Endothelial cell of umbilical vein (primary cell): ENCODE results near the gene IL17F. TPM values are rescaled to one million over a fixed set of nuclear protein-coding genes. Genes with fewer than 3 reads are reported as not detected.

ENCODE experiments used
- BruUV-seq: library from RNA; stranded (reverse); fragments of 400-500 nt; replicated peaks from 2 replicates; lab custom pipeline; 2021; lab: Mats Ljungman, UMichigan
- CTCF ChIA-PET: fragments of 300-600, 350-600 bp; sonication (Branson Sonifier 250); formaldehyde crosslinking; loops from one replicate; lab custom pipeline; 2021; ENCODE audit warnings: antibody characterized with exemption, inconsistent platforms; lab: Charles Lee
- POLR2A ChIA-PET: fragments of 300-600, 350-600 bp; sonication (Branson Sonifier 250); formaldehyde crosslinking; loops from one replicate; lab custom pipeline; 2021; ENCODE audit warnings: antibody characterized with exemption, inconsistent platforms; lab: Charles Lee
- DNase-seq: peaks from one replicate; pipeline ENCODE4 v3.0.0-alpha.2; 2011; ENCODE audit warnings: low read depth, low spot score
- FAIRE-seq: peaks from 2 replicates; lab custom pipeline; 2011; peaks lifted over from hg19 to GRCh38; lab: Jason Lieb, UNC
- H2AFZ ChIP-seq: 2 replicates; pipeline ENCODE4 v1.6.0; 2012; ENCODE audit warnings: low read depth, low read length, control low read depth, inconsistent platforms
- H3K27ac ChIP-seq: 2 replicates; pipeline ENCODE4 v1.5.1; 2011; ENCODE audit warnings: low read depth, mild to moderate bottlenecking, control low read depth, low read length, moderate library complexity; ENCODE audit not compliant: insufficient read depth
- H3K27me3 ChIP-seq, 2 experiments: 2 replicates each; pipeline versions ENCODE4 v1.6.0 to v1.6.1; 2011; ENCODE audit warnings: low read length in 2 of 2, mixed read lengths in 1 of 2; ENCODE audit not compliant: control insufficient read depth in 2 of 2, insufficient read depth in 2 of 2
- H3K36me3 ChIP-seq, 2 experiments: 2 replicates in 1 of 2; 3 replicates in 1 of 2; pipeline ENCODE4 v1.5.1; 2011; ENCODE audit warnings: low read length in 2 of 2, mild to moderate bottlenecking in 1 of 2, moderate library complexity in 1 of 2; ENCODE audit not compliant: control insufficient read depth in 2 of 2, insufficient read depth in 2 of 2; ENCODE audit errors: extremely low read depth in 1 of 2
- H3K4me1 ChIP-seq: 3 replicates; pipeline ENCODE4 v1.5.1; 2011; ENCODE audit warnings: mild to moderate bottlenecking, low read length; ENCODE audit not compliant: control insufficient read depth, insufficient read depth; ENCODE audit errors: extremely low read depth
- H3K4me2 ChIP-seq: 2 replicates; pipeline ENCODE4 v1.6.1; 2011; ENCODE audit warnings: low read length, control low read depth, mixed read lengths; ENCODE audit not compliant: insufficient read depth
- H3K4me3 ChIP-seq, 3 experiments: fragments of 200-600 bp in 1 of 3; sonication (generic), shearing (Covaris generic) in 1 of 3; replicated peaks in 1 of 3; 2 replicates each; pipeline ENCODE4 v1.5.1; 2011 to 2016; ENCODE audit warnings: control low read depth in 3 of 3, low read length in 3 of 3, mild to moderate bottlenecking in 2 of 3, inconsistent platforms in 1 of 3, low read depth in 1 of 3, moderate library complexity in 1 of 3; ENCODE audit not compliant: insufficient read depth in 1 of 3
- H3K79me2 ChIP-seq: 2 replicates; pipeline ENCODE4 v1.6.0; 2012; ENCODE audit warnings: low read length, inconsistent platforms; ENCODE audit not compliant: control insufficient read depth, insufficient read depth
- H3K9ac ChIP-seq: replicated peaks from 2 replicates; pipeline ENCODE3; 2011; ENCODE audit warnings: low read length, control low read depth; ENCODE audit not compliant: insufficient read depth; ENCODE audit errors: extremely low read depth
- H3K9me1 ChIP-seq: replicated peaks from 3 replicates; pipeline ENCODE4 v1.6.0; 2011; ENCODE audit warnings: mild to moderate bottlenecking, low read length; ENCODE audit not compliant: control insufficient read depth, insufficient read depth; ENCODE audit errors: extremely low read depth
- H3K9me3 ChIP-seq: replicated peaks from 2 replicates; pipeline ENCODE4 v1.5.1; 2012; ENCODE audit warnings: low read length, inconsistent platforms; ENCODE audit not compliant: control insufficient read depth, insufficient read depth
- H4K20me1 ChIP-seq: replicated peaks from 2 replicates; pipeline ENCODE3; 2011; ENCODE audit warnings: mild to moderate bottlenecking, low read length; ENCODE audit not compliant: control insufficient read depth, insufficient read depth; ENCODE audit errors: extremely low read depth
- CTCF ChIP-seq, 2 donors: IDR thresholded peaks; 1 replicate in 1 of 2; 2 replicates in 1 of 2; pipeline ENCODE4 v1.5.1; 2011; ENCODE audit warnings: low read length in 2 of 2, mild to moderate bottlenecking in 2 of 2, moderate library complexity in 2 of 2, control low read depth in 1 of 2, inconsistent platforms in 1 of 2, low read depth in 1 of 2; ENCODE audit not compliant: insufficient read depth in 1 of 2; ENCODE audit errors: extremely low read depth in 1 of 2
- EZH2 ChIP-seq: IDR thresholded peaks from 2 replicates; pipeline ENCODE4 v1.6.1; 2012; ENCODE audit warnings: borderline replicate concordance, low read depth, mild to moderate bottlenecking, moderate library complexity, low read length, inconsistent platforms; ENCODE audit not compliant: severe bottlenecking
- FOS ChIP-seq: IDR thresholded peaks from 2 replicates; pipeline ENCODE4 v1.6.1; 2011; ENCODE audit warnings: mild to moderate bottlenecking, low read length, moderate library complexity, borderline replicate concordance; ENCODE audit not compliant: insufficient read depth
- GATA2 ChIP-seq: IDR thresholded peaks from 2 replicates; pipeline ENCODE4 v1.7.0; 2011; ENCODE audit warnings: low read depth, mild to moderate bottlenecking, moderate library complexity, mixed read lengths, low read length; ENCODE audit not compliant: insufficient read length, insufficient read depth
- JUN ChIP-seq: IDR thresholded peaks from 2 replicates; pipeline ENCODE4 v1.6.1; 2011; ENCODE audit warnings: borderline replicate concordance, low read depth; ENCODE audit not compliant: insufficient read length, insufficient read depth
- MAX ChIP-seq: IDR thresholded peaks from 2 replicates; pipeline ENCODE4 v1.6.1; 2011; ENCODE audit not compliant: insufficient read depth, insufficient read length
- MYC ChIP-seq: IDR thresholded peaks from one replicate; pipeline ENCODE4 v1.6.1; 2011; ENCODE audit warnings: mild to moderate bottlenecking, low read depth, low read length
- POLR2A ChIP-seq: IDR thresholded peaks from 2 replicates; pipeline ENCODE4 v1.6.1; 2012; ENCODE audit warnings: low read depth, mild to moderate bottlenecking, control low read depth, low read length
- POLR2AphosphoS5 ChIP-seq: IDR thresholded peaks from 2 replicates; pipeline ENCODE4 v1.6.1; 2012; ENCODE audit warnings: low read depth, mild to moderate bottlenecking, control low read depth, low read length, moderate library complexity; ENCODE audit not compliant: insufficient read depth
- dilution Hi-C: fragments of 300-500 bp; cut with MboI; formaldehyde crosslinking; loops from one replicate; pipeline ENCODE4 v1.15.0; 2019; ENCODE audit warnings: low sequenced_read_pairs; ENCODE audit not compliant: extremely low pct_ligation_motif_present
- intact Hi-C: fragments of 100-400 bp; cut with micrococcal nuclease; formaldehyde crosslinking; loops from one replicate; pipeline ENCODE4 v1.10.0; 2022
- polyA plus RNA-seq, 4 experiments: library from polyadenylated mRNA; depleted of rRNA in 3 of 4; stranded (reverse) in 3 of 4; unstranded in 1 of 4; fragments of >200 nt; gene quantifications; 2 replicates each; pipeline versions ENCODE4 v1.2.1 to v1.2.3, GENCODE V29; 2011 to 2012; ENCODE audit warnings: missing spikeins in 1 of 4
- total RNA-seq: library from RNA; stranded (reverse); gene quantifications from 2 replicates; pipeline ENCODE4 v1.2.3, GENCODE V29; 2021

Gene IL17F
- total and polyA plus RNA-seq, 2 donors (not counting 3 experiments of a cell fraction or from before 2014, with no cell fraction given), result not detected

GRCh38 chr6:52288216-52288615 is 43.9 kb upstream of the IL17F start:
- no peak for TF ChIP-seq POLR2A
- TF ChIP-seq EZH2, result no peak
- no peak for TF ChIP-seq MAX
- no peak for TF ChIP-seq POLR2AphosphoS5
- TF ChIP-seq JUN, result no peak
- no peak for TF ChIP-seq GATA2
- TF ChIP-seq FOS, result no peak
- TF ChIP-seq CTCF (IDR thresholded peaks at IDR 0.05; ENCODE audit: extremely low read depth in 1 of 2, insufficient read depth in 1 of 2, low read depth in 1 of 2, low read length in 2 of 2), result no peak
- TF ChIP-seq MYC, result no peak

More at GRCh38 chr6:52288216-52288615, 43.9 kb upstream of the IL17F start:
- Histone ChIP-seq H3K4me1 (peaks cover 16% of the 10 kb centered on the region), H3K4me2 (no peak overlapping the region), H3K27me3 (peaks cover 0 to 2% of the 10 kb centered on the region in 2 experiments), H2AFZ (no peak overlapping the region), H3K9me3 (no peaks in the 10 kb centered on the region), H3K9me1 (no peaks in the 10 kb centered on the region), H3K36me3 (no peaks in the 10 kb centered on the region), H4K20me1 (no peaks in the 10 kb centered on the region), H3K79me2 (peaks cover 12% of the 10 kb centered on the region), H3K9ac (no peak overlapping the region), H3K4me3 (no peak overlapping the region), H3K27ac (no peak overlapping the region)
- DNase-seq (no peak), FAIRE-seq (no peak)
- dilution Hi-C loops (loop anchor here (25.0 kb wide), 1 partner anchor 99 kb away; no protein-coding TSS in a partner anchor), intact Hi-C loops (loop anchor here (10.0 kb wide), 1 partner anchor 287 kb away; the partner anchor contains the start of gene TRAM2)
- BruUV-seq, result no TSS peak
- CTCF ChIA-PET, result interaction anchor here (0.7 to 8.3 kb wide), 5 partner anchors 16 to 113 kb away, joined by 3 to 104 read pairs (median 5); no protein-coding TSS in a partner anchor
- POLR2A ChIA-PET, result no interaction called here
